Neural progenitor cell (in vitro differentiated cells): ENCODE measurements around the gene PWP2. TPM values are rescaled to one million over a fixed set of nuclear protein-coding genes. Genes with fewer than 3 reads are reported as not detected.
"Not testable (repeated sequence)": the region's sequence is repeated elsewhere in the genome, so short reads cannot be mapped to it uniquely, and the experiment has no call there.

Experiments used
- DNase-seq: peaks from one replicate; pipeline ENCODE4 v3.0.0-alpha.2; 2016; ENCODE audit warnings: low spot score
- H2AFZ ChIP-seq: fragments of 200-600 bp; sonication (generic); replicated peaks from 2 replicates; pipeline ENCODE4 v1.6.1; 2016; ENCODE audit warnings: antibody characterized with exemption
- H3F3A ChIP-seq: fragments of 200-600 bp; sonication (generic); 2 replicates; pipeline ENCODE4 v1.6.1; 2016; ENCODE audit warnings: antibody characterized with exemption, low read depth
- H3K27ac ChIP-seq: fragments of 200-600 bp; sonication (generic); 2 replicates; pipeline ENCODE4 v1.5.1; 2016; ENCODE audit warnings: mild to moderate bottlenecking
- H3K27me3 ChIP-seq: fragments of 200-600 bp; sonication (generic); 2 replicates; pipeline ENCODE4 v1.6.1; 2016; ENCODE audit warnings: mild to moderate bottlenecking, moderate library complexity
- H3K36me3 ChIP-seq: fragments of 200-600 bp; sonication (generic); 2 replicates; pipeline ENCODE4 v1.5.1; 2016
- H3K4me1 ChIP-seq: fragments of 200-600 bp; sonication (generic); 2 replicates; pipeline ENCODE4 v1.6.1; 2016; ENCODE audit warnings: mixed run types
- H3K4me2 ChIP-seq: fragments of 200-600 bp; sonication (generic); 2 replicates; pipeline ENCODE4 v1.6.1; 2016
- H3K4me3 ChIP-seq: fragments of 200-600 bp; sonication (generic); 2 replicates; pipeline ENCODE4 v1.5.1; 2016
- H3K79me2 ChIP-seq: fragments of 200-600 bp; sonication (generic); 2 replicates; pipeline ENCODE4 v1.6.1; 2016; ENCODE audit warnings: low read depth
- H3K9ac ChIP-seq: fragments of 200-600 bp; sonication (generic); 2 replicates; pipeline ENCODE4 v1.6.1; 2016
- H3K9me3 ChIP-seq: fragments of 200-600 bp; sonication (generic); 2 replicates; pipeline ENCODE4 v1.5.1; 2016; ENCODE audit warnings: low read depth
- H4K20me1 ChIP-seq: fragments of 200-600 bp; sonication (generic); 2 replicates; pipeline ENCODE4 v1.6.1; 2016; ENCODE audit warnings: low read depth
- H3K27ac Mint-ChIP-seq: 3 replicates; pipeline ENCODE4 v1.8.0; 2021; ENCODE audit warnings: mixed read lengths
- H3K27me3 Mint-ChIP-seq: 2 replicates; pipeline ENCODE4 v1.8.0; 2022; ENCODE audit warnings: low read depth, mild to moderate bottlenecking, inconsistent platforms, moderate library complexity, mixed read lengths; ENCODE audit not compliant: insufficient read depth
- H3K36me3 Mint-ChIP-seq: 3 replicates; pipeline ENCODE4 v1.8.0; 2021; ENCODE audit warnings: mixed read lengths
- H3K4me1 Mint-ChIP-seq: 3 replicates; pipeline ENCODE4 v1.8.0; 2021; ENCODE audit warnings: mixed read lengths
- H3K4me3 Mint-ChIP-seq: 3 replicates; pipeline ENCODE4 v1.8.0; 2021; ENCODE audit warnings: mild to moderate bottlenecking, moderate library complexity, mixed read lengths
- H3K9me3 Mint-ChIP-seq: 3 replicates; pipeline ENCODE4 v1.8.0; 2020; ENCODE audit warnings: mixed read lengths
- CTCF ChIP-seq: fragments of 200-600 bp; sonication (generic); IDR thresholded peaks from 2 replicates; pipeline ENCODE4 v1.5.1; 2017; ENCODE audit warnings: antibody characterized with exemption, mild to moderate bottlenecking
- EZH2 ChIP-seq: fragments of 200-600 bp; sonication (generic); IDR thresholded peaks from 2 replicates; pipeline ENCODE4 v1.6.1; 2017; ENCODE audit warnings: antibody characterized with exemption, mild to moderate bottlenecking, moderate library complexity
- EZH2phosphoT487 ChIP-seq: fragments of 200-600 bp; sonication (generic); IDR thresholded peaks from 2 replicates; pipeline ENCODE4 v1.6.1; 2017; ENCODE audit warnings: antibody characterized with exemption
- total RNA-seq: library from RNA; depleted of rRNA; stranded (reverse); fragments of >200 nt; gene quantifications from 2 replicates; pipeline ENCODE4 v1.2.3, GENCODE V29; 2015; ENCODE audit warnings: low replicate concordance

The PWP2 gene
- total RNA-seq: 6.9 and 9.8 TPM in 2 replicates

GRCh38 chr21:44107026-44107501 is at the start of gene PWP2:
TSS of gene PWP2 (plus strand) at chr21:44107399. CDS start at chr21:44107417, 18 bp downstream.
- not testable (repeated sequence) for H3K27me3 ChIP-seq, H3K4me2 ChIP-seq, H3K9me3 Mint-ChIP-seq, H3K27ac ChIP-seq, H3K9me3 ChIP-seq, H3K9ac ChIP-seq, H3K4me1 Mint-ChIP-seq, H2AFZ ChIP-seq, H3K4me3 ChIP-seq, H3K4me1 ChIP-seq, H3K4me3 Mint-ChIP-seq, H3K36me3 ChIP-seq, H3K27me3 Mint-ChIP-seq, H4K20me1 ChIP-seq, H3K79me2 ChIP-seq, H3K36me3 Mint-ChIP-seq, H3F3A ChIP-seq, H3K27ac Mint-ChIP-seq, DNase-seq

- H3K36me3 ChIP-seq: no peaks in the 10 kb centered on the region
- H3K4me3 ChIP-seq: no peak overlapping the region
- Mint-ChIP-seq H3K27me3 (no peaks in the 10 kb centered on the region), H3K4me3 (peak overlapping the region; percentile 23), H3K27ac (peak overlapping the region; percentile 4), H3K36me3 (peaks cover 11% of the 10 kb centered on the region), H3K4me1 (peaks cover 3% of the 10 kb centered on the region), H3K9me3 (no peaks in the 10 kb centered on the region)
- H3K4me2 ChIP-seq: no peak overlapping the region
- H3K27ac ChIP-seq: no peak overlapping the region
- no peak overlapping the region for H3K9ac ChIP-seq
- H4K20me1 ChIP-seq: no peaks in the 10 kb centered on the region
- no peak for DNase-seq
- H2AFZ ChIP-seq: no peak overlapping the region
- H3K79me2 ChIP-seq: peaks cover 7% of the 10 kb centered on the region
- H3K9me3 ChIP-seq: no peaks in the 10 kb centered on the region
- TF ChIP-seq CTCF (no peak), EZH2phosphoT487 (no peak)
- H3K4me1 ChIP-seq: peaks cover 9% of the 10 kb centered on the region
- H3K27me3 ChIP-seq: no peaks in the 10 kb centered on the region
- H3F3A ChIP-seq: no peaks in the 10 kb centered on the region
Observed at GRCh38 chr21:44057960-44058651, 49.1 kb upstream of the PWP2 start.

GRCh38 chr21:44058652-44058964 is 48.6 kb upstream of the PWP2 start:
- Histone ChIP-seq H3K27me3 (no peaks in the 10 kb centered on the region), H3K27ac (no peak overlapping the region), H3K4me1 (peaks cover 7% of the 10 kb centered on the region), H3K36me3 (no peaks in the 10 kb centered on the region), H3K4me2 (no peak overlapping the region), H2AFZ (no peak overlapping the region), H3K9me3 (no peaks in the 10 kb centered on the region), H3K4me3 (no peak overlapping the region), H3F3A (no peaks in the 10 kb centered on the region), H3K9ac (no peak overlapping the region), H4K20me1 (no peaks in the 10 kb centered on the region), H3K79me2 (peaks cover 2% of the 10 kb centered on the region)
- H3K4me3 Mint-ChIP-seq: no peak overlapping the region
- peaks cover 12% of the 10 kb centered on the region for H3K36me3 Mint-ChIP-seq
- H3K27ac Mint-ChIP-seq: peak overlapping the region; percentile 4
- TF ChIP-seq EZH2phosphoT487: no peak
- no peak for DNase-seq
- peaks cover 3% of the 10 kb centered on the region for H3K4me1 Mint-ChIP-seq
- no peaks in the 10 kb centered on the region for H3K9me3 Mint-ChIP-seq
- no peaks in the 10 kb centered on the region for H3K27me3 Mint-ChIP-seq

GRCh38 chr21:44058981-44059380 is 48.2 kb upstream of the PWP2 start:
- DNase-seq: no peak
- no peaks in the 10 kb centered on the region for H4K20me1 ChIP-seq
- H3K4me2 ChIP-seq: no peak overlapping the region
- no peak overlapping the region for H2AFZ ChIP-seq
- H3K9me3 ChIP-seq: no peaks in the 10 kb centered on the region
- H3K36me3 ChIP-seq: no peaks in the 10 kb centered on the region
- TF ChIP-seq EZH2: no peak
- no peak for TF ChIP-seq CTCF
- TF ChIP-seq EZH2phosphoT487: no peak
- peaks cover 3% of the 10 kb centered on the region for H3K4me1 ChIP-seq
- no peak overlapping the region for H3K4me3 ChIP-seq
- H3K79me2 ChIP-seq: no peaks in the 10 kb centered on the region
- no peaks in the 10 kb centered on the region for H3K27me3 ChIP-seq
- Mint-ChIP-seq H3K4me3 (no peak overlapping the region), H3K27me3 (no peaks in the 10 kb centered on the region), H3K27ac (no peak overlapping the region), H3K36me3 (peaks cover 11% of the 10 kb centered on the region), H3K4me1 (peaks cover 3% of the 10 kb centered on the region), H3K9me3 (no peaks in the 10 kb centered on the region)
- H3F3A ChIP-seq: no peaks in the 10 kb centered on the region
- H3K27ac ChIP-seq: no peak overlapping the region
- H3K9ac ChIP-seq: no peak overlapping the region
